ENCODE results near the gene RFNG. TPM values are rescaled to one million over a fixed set of nuclear protein-coding genes. Genes with fewer than 3 reads are reported as not detected.

The RFNG gene
- total and polyA plus RNA-seq, 2 of the 13 experiments (the other 11 are each of a cell fraction or from before 2014, with no cell fraction given): 61.4 to 64.0 TPM

DNA sequence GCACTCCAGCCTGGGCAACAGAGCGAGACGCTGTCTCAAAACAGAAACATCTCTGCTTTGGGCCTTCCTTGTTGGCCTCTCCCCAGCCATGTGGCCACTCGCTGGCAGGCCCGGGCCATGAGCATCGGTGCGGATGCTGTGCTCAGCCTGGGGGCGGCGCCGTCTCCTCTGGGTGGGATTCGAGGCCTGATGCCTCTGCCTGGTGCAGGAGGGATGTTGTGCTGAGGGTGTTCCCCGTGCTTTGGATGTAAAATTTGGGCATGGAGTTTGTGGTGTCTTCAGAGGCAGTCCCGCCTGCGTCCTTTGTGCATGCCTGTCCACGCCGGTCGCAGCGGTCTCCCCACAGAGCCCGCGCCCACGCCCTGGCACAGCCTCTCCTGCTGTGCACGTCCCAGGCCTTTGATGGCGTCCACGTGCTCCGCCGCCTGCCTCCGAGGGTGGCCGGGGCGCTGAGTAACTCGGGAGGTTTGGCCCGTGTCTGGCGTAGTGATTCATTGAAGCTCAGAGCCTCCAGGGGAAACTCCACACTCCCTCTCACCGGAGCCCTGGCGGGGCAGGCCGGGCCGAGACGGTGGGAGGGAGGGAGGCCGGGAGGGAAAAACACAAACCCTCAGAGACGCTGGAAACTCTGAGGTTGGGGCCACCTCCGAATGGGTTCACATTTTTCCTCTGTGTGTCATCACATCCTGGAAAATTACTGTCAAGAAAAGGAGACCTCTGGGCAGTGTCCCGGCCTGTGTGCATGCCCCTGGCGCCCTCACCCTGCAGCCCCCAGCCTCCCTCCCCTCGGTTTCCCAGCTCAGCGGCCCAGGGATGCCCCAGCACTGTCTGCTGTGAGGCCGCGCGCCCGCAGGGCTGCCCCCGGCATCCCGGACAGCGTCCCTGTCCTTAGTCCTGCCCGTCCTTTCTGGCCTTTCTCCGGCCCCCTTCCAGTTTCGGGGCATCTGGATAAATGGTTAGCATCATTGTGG is 47.9 kb downstream of the RFNG start (continued):
- TF ChIP-seq TBP (CRISPR knock-in tag; IDR thresholded peaks at IDR 0.05): no peak
- 0 out of 2 replicates have a peak, but pooled peaks have one; percentile 32 for TF ChIP-seq ZBTB10 (CRISPR knock-in tag; IDR thresholded peaks at IDR 0.05; ENCODE audit: borderline replicate concordance)
- 0 out of 2 replicates have a peak, but pooled peaks have one; percentile 38 for TF ChIP-seq SALL2 (CRISPR knock-in tag; IDR thresholded peaks at IDR 0.05)
- TF ChIP-seq ATF7-NPFF (CRISPR knock-in tag; IDR thresholded peaks at IDR 0.05; ENCODE audit: low read depth): peak; percentile 63; the same call in 1 of the 2 replicates
- no peak for TF ChIP-seq ATM (IDR thresholded peaks at IDR 0.05; ENCODE audit: borderline replicate concordance)
- TF ChIP-seq ZNF563 (CRISPR knock-in tag; IDR thresholded peaks at IDR 0.05): no peak
- TF ChIP-seq MAZ (IDR thresholded peaks at IDR 0.05; ENCODE audit: borderline replicate concordance, low read depth, low read length): peak; percentile 85
- peak; percentile 88 for TF ChIP-seq MAZ (CRISPR knock-in tag; IDR thresholded peaks at IDR 0.05; ENCODE audit: low read depth)
- peak; percentile 76 for TF ChIP-seq POLR2G (IDR thresholded peaks at IDR 0.05; ENCODE audit: low read depth, low read length)
- no peak; the same call in 1 of the 2 replicates for TF ChIP-seq PHF8 (CRISPR knock-in tag; IDR thresholded peaks at IDR 0.05)
- no peak for TF ChIP-seq SATB2 (CRISPR knock-in tag; IDR thresholded peaks at IDR 0.05)
- TF ChIP-seq ZKSCAN1 (IDR thresholded peaks at IDR 0.05; ENCODE audit: low read length): no peak
- no peak for TF ChIP-seq KLF13 (CRISPR knock-in tag; IDR thresholded peaks at IDR 0.05)
- TF ChIP-seq ZNF263 (CRISPR knock-in tag; IDR thresholded peaks at IDR 0.05): 0 out of 2 replicates have a peak, but pooled peaks have one; percentile 51
- TF ChIP-seq ZNF512B (CRISPR knock-in tag; IDR thresholded peaks at IDR 0.05; ENCODE audit: borderline replicate concordance): 0 out of 2 replicates have a peak, but pooled peaks have one; percentile 20
- TF ChIP-seq ZNF337 (CRISPR knock-in tag; IDR thresholded peaks at IDR 0.05; ENCODE audit: borderline replicate concordance, low read depth): peak; percentile 89; the same call in 1 of the 2 replicates
- TF ChIP-seq, protein P1, sequence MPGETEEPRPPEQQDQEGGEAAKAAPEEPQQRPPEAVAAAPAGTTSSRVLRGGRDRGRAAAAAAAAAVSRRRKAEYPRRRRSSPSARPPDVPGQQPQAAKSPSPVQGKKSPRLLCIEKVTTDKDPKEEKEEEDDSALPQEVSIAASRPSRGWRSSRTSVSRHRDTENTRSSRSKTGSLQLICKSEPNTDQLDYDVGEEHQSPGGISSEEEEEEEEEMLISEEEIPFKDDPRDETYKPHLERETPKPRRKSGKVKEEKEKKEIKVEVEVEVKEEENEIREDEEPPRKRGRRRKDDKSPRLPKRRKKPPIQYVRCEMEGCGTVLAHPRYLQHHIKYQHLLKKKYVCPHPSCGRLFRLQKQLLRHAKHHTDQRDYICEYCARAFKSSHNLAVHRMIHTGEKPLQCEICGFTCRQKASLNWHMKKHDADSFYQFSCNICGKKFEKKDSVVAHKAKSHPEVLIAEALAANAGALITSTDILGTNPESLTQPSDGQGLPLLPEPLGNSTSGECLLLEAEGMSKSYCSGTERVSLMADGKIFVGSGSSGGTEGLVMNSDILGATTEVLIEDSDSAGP (CRISPR knock-in tag; IDR thresholded peaks at IDR 0.05; ENCODE audit: borderline replicate concordance): peak; percentile 91
- peak; percentile 84; the same call in 1 of the 2 replicates for TF ChIP-seq ZNF335 (CRISPR knock-in tag; IDR thresholded peaks at IDR 0.05)
- TF ChIP-seq, protein P2, sequence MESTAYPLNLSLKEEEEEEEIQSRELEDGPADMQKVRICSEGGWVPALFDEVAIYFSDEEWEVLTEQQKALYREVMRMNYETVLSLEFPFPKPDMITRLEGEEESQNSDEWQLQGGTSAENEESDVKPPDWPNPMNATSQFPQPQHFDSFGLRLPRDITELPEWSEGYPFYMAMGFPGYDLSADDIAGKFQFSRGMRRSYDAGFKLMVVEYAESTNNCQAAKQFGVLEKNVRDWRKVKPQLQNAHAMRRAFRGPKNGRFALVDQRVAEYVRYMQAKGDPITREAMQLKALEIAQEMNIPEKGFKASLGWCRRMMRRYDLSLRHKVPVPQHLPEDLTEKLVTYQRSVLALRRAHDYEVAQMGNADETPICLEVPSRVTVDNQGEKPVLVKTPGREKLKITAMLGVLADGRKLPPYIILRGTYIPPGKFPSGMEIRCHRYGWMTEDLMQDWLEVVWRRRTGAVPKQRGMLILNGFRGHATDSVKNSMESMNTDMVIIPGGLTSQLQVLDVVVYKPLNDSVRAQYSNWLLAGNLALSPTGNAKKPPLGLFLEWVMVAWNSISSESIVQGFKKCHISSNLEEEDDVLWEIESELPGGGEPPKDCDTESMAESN (CRISPR knock-in tag; conservative IDR thresholded peaks at IDR 0.05): peak; percentile 74
